Measurements from ENCODE around the gene MS4A18.
"Not testable (repeated sequence)": the region's sequence is repeated elsewhere in the genome, so short reads cannot be mapped to it uniquely, and the experiment has no call there.

The MS4A18 gene

GRCh38 chr11:60724420-60724819, at the start of gene MS4A18:
MS4A18 (plus strand) TSS chr11:60724720.
- no peak for FAIRE-seq

- FAIRE-seq: not testable (repeated sequence)
Measured at GRCh38 chr11:60678231-60678630, 46.3 kb upstream of the MS4A18 start.

DNA sequence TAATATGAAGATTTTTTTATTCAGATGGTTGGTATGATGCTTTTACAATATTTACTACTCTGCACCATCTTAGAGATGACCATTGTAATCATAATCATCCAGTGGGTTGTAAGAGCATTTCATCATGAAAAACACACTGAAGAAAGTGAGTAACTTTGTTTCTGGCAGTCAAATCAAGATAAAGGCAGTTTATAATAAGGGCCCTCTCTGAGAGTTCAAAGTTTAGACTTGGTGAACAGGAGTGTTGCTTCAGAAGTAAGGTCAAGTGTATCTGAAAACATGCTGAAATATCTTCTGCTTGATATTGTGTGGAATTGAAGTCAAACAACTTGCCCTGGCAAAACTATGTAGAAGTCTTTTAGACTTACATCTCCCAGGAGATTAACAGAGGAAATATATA, 44.6 kb upstream of the MS4A18 start:
- FAIRE-seq: no peak

GRCh38 chr11:60680455-60681119, 43.9 kb upstream of the MS4A18 start:
- FAIRE-seq: no peak

- FAIRE-seq: not testable (repeated sequence)
Measured at GRCh38 chr11:60684541-60684848, 40.0 kb upstream of the MS4A18 start.

DNA sequence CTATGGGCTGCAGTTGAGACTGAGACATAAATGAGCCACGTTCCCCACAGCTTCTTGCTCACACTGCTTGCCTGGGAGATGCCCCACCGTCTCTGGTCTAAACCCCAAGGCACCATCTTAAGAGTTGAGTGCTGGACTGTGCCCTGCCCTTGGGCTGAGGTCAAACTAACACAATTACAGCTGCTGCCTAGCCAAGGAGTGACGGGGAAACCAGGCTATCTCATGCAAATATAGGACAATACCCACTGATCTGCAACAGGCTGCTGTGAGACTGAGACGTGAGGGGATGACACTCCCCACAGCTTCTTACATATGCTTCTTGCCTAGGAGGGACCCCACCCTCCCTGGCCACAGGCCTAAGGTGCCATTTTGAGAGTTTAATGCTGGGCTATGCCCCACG, 32.9 kb upstream of the MS4A18 start:
- no peak for FAIRE-seq

GRCh38 chr11:60699284-60699691, 25.2 kb upstream of the MS4A18 start, which contains the start of gene MS4A8:
MS4A8 (plus strand) TSS chr11:60699612; CDS start chr11:60700861, 1,249 bp downstream.
- no peak for FAIRE-seq

- no peak for FAIRE-seq
Measured at GRCh38 chr11:60699936-60700335, 24.6 kb upstream of the MS4A18 start.

DNA sequence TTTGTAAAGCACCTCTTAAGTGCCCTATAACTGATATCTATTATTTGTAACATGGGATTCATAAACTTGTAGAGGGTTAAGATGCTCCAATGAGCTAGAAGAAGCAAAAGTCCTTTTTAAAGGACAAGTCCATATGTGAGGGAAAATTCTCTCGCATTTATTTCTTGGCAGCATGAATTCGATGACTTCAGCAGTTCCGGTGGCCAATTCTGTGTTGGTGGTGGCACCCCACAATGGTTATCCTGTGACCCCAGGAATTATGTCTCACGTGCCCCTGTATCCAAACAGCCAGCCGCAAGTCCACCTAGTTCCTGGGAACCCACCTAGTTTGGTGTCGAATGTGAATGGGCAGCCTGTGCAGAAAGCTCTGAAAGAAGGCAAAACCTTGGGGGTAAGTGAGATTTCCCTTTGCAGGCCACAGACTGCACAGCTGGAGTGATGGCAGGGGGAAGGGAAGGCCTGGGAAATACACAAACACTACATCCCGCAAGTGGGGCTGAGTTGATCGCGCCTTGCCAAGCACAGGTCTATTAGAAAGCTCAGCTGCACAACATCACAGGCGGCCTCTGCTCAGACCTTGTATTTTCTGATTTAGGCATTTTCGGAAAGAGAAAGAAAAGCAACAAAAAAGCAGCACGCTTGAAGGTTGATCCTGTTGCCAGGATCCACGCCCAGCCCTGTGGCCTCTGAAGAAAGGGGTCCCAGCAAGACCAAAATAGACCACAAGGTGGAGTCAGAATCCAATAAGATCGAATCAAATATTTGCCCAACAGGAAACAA, 23.6 kb upstream of the MS4A18 start:
- no peak for FAIRE-seq

GRCh38 chr11:60701469-60701818, 23.1 kb upstream of the MS4A18 start:
- no peak for FAIRE-seq

GRCh38 chr11:60703374-60703773, 21.1 kb upstream of the MS4A18 start:
- FAIRE-seq: no peak

GRCh38 chr11:60705895-60706294, 18.6 kb upstream of the MS4A18 start:
- FAIRE-seq: no peak

DNA sequence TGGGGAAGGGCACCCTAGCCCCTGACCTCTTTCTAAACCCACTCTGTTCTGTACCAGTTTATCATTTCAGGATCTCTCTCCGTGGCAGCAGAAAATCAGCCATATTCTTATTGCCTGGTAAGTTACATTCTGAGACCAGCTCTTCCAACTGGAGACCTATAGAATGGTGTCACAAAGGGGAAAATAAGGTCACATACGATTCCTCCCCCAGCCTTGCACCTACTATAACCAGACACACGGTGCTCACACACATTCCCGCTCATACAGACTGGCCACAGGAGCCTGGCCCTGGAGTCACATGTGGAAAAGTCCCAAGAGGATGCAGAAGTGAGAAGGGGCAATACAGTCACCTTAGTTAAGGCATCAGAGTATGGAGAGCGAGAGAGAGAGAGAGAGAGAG, 17.6 kb upstream of the MS4A18 start:
- no peak for FAIRE-seq

DNA sequence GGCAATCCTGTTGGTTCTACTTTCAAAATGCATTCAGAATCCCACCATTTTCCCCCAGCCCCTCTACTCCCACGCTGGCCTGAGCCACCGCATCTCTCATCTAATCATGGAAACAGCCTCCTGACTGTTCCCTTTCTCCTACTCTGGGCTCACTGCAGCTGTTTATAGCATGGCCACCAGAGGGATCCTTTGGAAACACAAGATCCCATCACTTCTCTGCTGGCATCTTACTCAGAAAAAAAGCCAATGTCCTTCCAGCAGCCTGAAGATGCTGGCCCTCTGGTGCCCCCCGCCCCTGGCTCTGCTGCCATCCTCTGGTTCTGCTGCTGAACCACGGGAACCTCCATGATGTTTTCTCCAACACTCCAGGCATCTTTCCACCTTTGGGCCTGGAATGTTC, 14.0 kb upstream of the MS4A18 start:
- no peak for FAIRE-seq

- FAIRE-seq: no peak
Measured at GRCh38 chr11:60711276-60711675, 13.2 kb upstream of the MS4A18 start.

- FAIRE-seq: not testable (repeated sequence)
Measured at GRCh38 chr11:60713423-60713822, 11.1 kb upstream of the MS4A18 start.

GRCh38 chr11:60717956-60718355, 6.6 kb upstream of the MS4A18 start:
- FAIRE-seq: no peak

GRCh38 chr11:60718524-60719316, 5.8 kb upstream of the MS4A18 start:
- FAIRE-seq: no peak

DNA sequence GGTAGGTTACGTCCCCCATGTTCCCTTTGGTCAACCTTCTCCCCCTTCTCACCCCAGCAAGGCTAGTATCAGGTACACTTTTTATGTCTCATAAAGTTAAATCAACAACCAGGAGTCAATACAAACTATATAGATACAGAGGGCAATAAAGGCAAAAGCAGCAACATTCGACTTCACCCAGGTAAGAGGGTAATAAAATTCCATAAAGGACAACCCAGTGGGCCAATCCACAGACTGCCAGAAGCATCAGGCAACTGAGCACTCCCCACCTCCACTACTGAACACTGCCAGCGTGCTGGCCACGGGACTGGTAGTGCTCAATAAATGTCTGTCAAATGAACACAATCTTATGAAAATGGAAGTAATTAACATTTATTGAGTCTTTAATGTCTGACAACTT, 5.1 kb upstream of the MS4A18 start:
- FAIRE-seq: no peak

GRCh38 chr11:60720460-60720859, 4.1 kb upstream of the MS4A18 start:
- no peak for FAIRE-seq

- FAIRE-seq: no peak
Measured at GRCh38 chr11:60725592-60725991, 1.1 kb downstream of the MS4A18 start.

DNA sequence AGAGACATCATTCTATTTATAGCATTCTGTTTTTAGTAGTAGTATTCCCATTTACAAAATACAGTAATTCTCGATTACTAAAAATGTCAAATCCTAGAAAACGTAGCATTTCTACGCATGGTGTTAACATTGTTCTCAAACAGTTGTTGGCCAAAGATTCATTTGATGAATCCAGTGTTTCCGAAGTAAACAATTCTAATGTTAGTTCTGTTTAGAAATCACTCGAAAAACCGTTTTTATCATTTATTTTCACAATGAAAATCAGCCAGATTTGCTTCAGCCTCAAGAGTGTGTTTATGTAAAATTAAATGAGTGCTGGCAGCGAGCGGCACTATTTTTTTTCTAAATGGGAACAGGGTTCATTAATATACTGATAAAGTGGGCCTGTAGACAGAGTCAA, 7.1 kb downstream of the MS4A18 start:
- FAIRE-seq: no peak

- FAIRE-seq: no peak
Measured at GRCh38 chr11:60734279-60734678, 9.8 kb downstream of the MS4A18 start.

DNA sequence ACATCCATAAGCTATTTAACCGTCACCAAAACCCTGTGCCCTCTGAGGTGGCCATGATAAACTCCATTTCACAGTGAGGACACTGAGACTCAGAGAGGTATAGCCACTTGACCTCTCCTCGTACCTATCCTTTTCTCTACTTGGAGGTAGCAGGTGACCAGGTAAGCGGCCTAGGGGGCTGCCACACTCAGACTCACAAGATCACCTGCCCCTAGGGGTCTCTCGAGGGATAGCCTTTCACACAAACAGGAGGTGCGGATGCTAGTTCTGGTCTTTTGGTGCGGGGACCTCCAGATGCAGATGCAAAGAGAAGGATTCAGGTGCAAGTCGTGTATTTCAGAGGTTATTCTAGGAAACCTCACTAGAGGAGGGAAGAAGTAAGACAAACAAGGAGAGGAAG, 14.6 kb downstream of the MS4A18 start:
- FAIRE-seq: no peak
